HG02981 (cell line): ENCODE data around the gene SMAD9.
A peak's percentile ranks its signal among the peaks of the same experiment; 100 is the strongest.

Experiments used
- ATAC-seq: cut with Tn5 transposase; IDR thresholded peaks from one replicate; pipeline ENCODE4 v1.9.1; 2021; ENCODE audit warnings: mild to moderate bottlenecking, moderate library complexity; ENCODE audit not compliant: unreplicated experiment

The SMAD9 gene

GRCh38 chr13:36819739-36820090 is 100.3 kb downstream of the SMAD9 start:
- peak; percentile 13 for ATAC-seq

- peak; percentile 86 for ATAC-seq
Measured at GRCh38 chr13:36818804-36819738, 101.0 kb downstream of the SMAD9 start, which contains the start of gene RFXAP. Gene RFXAP, plus strand, starts transcription at chr13:36819222. Its CDS starts 136 bp downstream, at chr13:36819358.

- no peak for ATAC-seq
Measured at GRCh38 chr13:36817996-36818803, 101.8 kb downstream of the SMAD9 start.

- ATAC-seq: peak; percentile 24
Measured at GRCh38 chr13:36815062-36815461, 105.0 kb downstream of the SMAD9 start.

GRCh38 chr13:36814465-36814864 is 105.6 kb downstream of the SMAD9 start:
- no peak for ATAC-seq

- no peak for ATAC-seq
Measured at GRCh38 chr13:36813225-36813624, 106.8 kb downstream of the SMAD9 start.

- ATAC-seq: no peak
Measured at GRCh38 chr13:36807616-36808015, 112.4 kb downstream of the SMAD9 start.

GRCh38 chr13:36806102-36806501 is 113.9 kb downstream of the SMAD9 start:
- no peak for ATAC-seq

GRCh38 chr13:36804588-36804987 is 115.5 kb downstream of the SMAD9 start:
- no peak for ATAC-seq

GRCh38 chr13:36801035-36801434 is 119.0 kb downstream of the SMAD9 start:
- ATAC-seq: no peak

- no peak for ATAC-seq
Measured at GRCh38 chr13:36796052-36796451, 124.0 kb downstream of the SMAD9 start.

GRCh38 chr13:36795463-36795862 is 124.6 kb downstream of the SMAD9 start:
- no peak for ATAC-seq
